DOHH2 (cell line): ENCODE results near the gene ITGA3.

Experiments
- H3F3A ChIP-seq: fragments of 200-600 bp; sonication (generic), shearing (Covaris generic); 2 replicates; pipeline ENCODE4 v1.6.0; 2016; ENCODE audit warnings: antibody characterized with exemption, mild to moderate bottlenecking; ENCODE audit not compliant: control insufficient read depth, insufficient read depth
- H3K27ac ChIP-seq: fragments of 200-600 bp; sonication (generic); 2 replicates; pipeline ENCODE4 v1.5.1; 2014; ENCODE audit warnings: low read depth, mild to moderate bottlenecking, low read length, moderate library complexity
- H3K27me3 ChIP-seq: fragments of 200-600 bp; sonication (generic); 2 replicates; pipeline ENCODE4 v1.6.1; 2014; ENCODE audit warnings: mild to moderate bottlenecking, low read length, mixed read lengths; ENCODE audit not compliant: control insufficient read depth
- H3K36me3 ChIP-seq: fragments of 200-600 bp; sonication (generic); 2 replicates; pipeline ENCODE4 v1.6.1; 2014; ENCODE audit warnings: mild to moderate bottlenecking, low read length, moderate library complexity, mixed read lengths; ENCODE audit not compliant: control insufficient read depth
- H3K4me1 ChIP-seq: fragments of 200-600 bp; sonication (generic); 2 replicates; pipeline ENCODE4 v1.6.1; 2014; ENCODE audit warnings: mild to moderate bottlenecking, low read length, mixed read lengths; ENCODE audit not compliant: control insufficient read depth
- H3K4me2 ChIP-seq: fragments of 200-600 bp; sonication (generic); 2 replicates; pipeline ENCODE4 v1.6.0; 2014; ENCODE audit warnings: mild to moderate bottlenecking, low read length, moderate library complexity
- H3K4me3 ChIP-seq: fragments of 200-600 bp; sonication (generic); 2 replicates; pipeline ENCODE4 v1.5.1; 2014; ENCODE audit warnings: mild to moderate bottlenecking, low read length, mixed read lengths
- H3K79me2 ChIP-seq: fragments of 200-600 bp; sonication (generic); 2 replicates; pipeline ENCODE4 v1.6.1; 2014; ENCODE audit warnings: mild to moderate bottlenecking, low read length, mixed read lengths; ENCODE audit not compliant: control insufficient read depth
- H3K9me2 ChIP-seq: fragments of 200-600 bp; sonication (generic); replicated peaks from 2 replicates; pipeline ENCODE4 v1.6.1; 2014; ENCODE audit warnings: mild to moderate bottlenecking, low read length, mixed read lengths; ENCODE audit not compliant: control insufficient read depth
- H3K9me3 ChIP-seq: fragments of 200-600 bp; sonication (generic); 2 replicates; pipeline ENCODE4 v1.6.1; 2014; ENCODE audit warnings: antibody characterized with exemption, low read length, mixed read lengths; ENCODE audit not compliant: control insufficient read depth, insufficient read depth
- H4K20me1 ChIP-seq: fragments of 200-600 bp; sonication (generic); 2 replicates; pipeline ENCODE4 v1.6.0; 2014; ENCODE audit warnings: low read depth, mild to moderate bottlenecking, antibody characterized with exemption, low read length, moderate library complexity; ENCODE audit not compliant: control insufficient read depth, insufficient read depth
- EZH2phosphoT487 ChIP-seq: fragments of 200-600 bp; sonication (generic); IDR thresholded peaks from 2 replicates; pipeline ENCODE4 v1.6.1; 2017; ENCODE audit warnings: borderline replicate concordance, mild to moderate bottlenecking, antibody characterized with exemption, low read length, moderate library complexity, mixed read lengths
- TF ChIP-seq, protein P1 (sequence below): fragments of 200-600 bp; sonication (generic); IDR thresholded peaks from one replicate; pipeline ENCODE4 v1.5.1; 2014; ENCODE audit warnings: antibody characterized with exemption, mild to moderate bottlenecking, low read depth, low read length; ENCODE audit not compliant: poor library complexity, severe bottlenecking

Gene ITGA3

GRCh38 chr17:50122945-50123344, 67.0 kb downstream of the ITGA3 start:
- Histone ChIP-seq H3F3A (no peaks in the 10 kb centered on the region), H3K36me3 (no peaks in the 10 kb centered on the region), H4K20me1 (no peaks in the 10 kb centered on the region), H3K27me3 (peaks cover 51% of the 10 kb centered on the region), H3K79me2 (no peaks in the 10 kb centered on the region), H3K27ac (no peak overlapping the region), H3K4me3 (no peak overlapping the region), H3K9me3 (no peaks in the 10 kb centered on the region), H3K4me1 (no peaks in the 10 kb centered on the region; the same call in 1 of the 2 replicates), H3K4me2 (no peak overlapping the region), H3K9me2 (no peaks in the 10 kb centered on the region)
- TF ChIP-seq, protein P1, sequence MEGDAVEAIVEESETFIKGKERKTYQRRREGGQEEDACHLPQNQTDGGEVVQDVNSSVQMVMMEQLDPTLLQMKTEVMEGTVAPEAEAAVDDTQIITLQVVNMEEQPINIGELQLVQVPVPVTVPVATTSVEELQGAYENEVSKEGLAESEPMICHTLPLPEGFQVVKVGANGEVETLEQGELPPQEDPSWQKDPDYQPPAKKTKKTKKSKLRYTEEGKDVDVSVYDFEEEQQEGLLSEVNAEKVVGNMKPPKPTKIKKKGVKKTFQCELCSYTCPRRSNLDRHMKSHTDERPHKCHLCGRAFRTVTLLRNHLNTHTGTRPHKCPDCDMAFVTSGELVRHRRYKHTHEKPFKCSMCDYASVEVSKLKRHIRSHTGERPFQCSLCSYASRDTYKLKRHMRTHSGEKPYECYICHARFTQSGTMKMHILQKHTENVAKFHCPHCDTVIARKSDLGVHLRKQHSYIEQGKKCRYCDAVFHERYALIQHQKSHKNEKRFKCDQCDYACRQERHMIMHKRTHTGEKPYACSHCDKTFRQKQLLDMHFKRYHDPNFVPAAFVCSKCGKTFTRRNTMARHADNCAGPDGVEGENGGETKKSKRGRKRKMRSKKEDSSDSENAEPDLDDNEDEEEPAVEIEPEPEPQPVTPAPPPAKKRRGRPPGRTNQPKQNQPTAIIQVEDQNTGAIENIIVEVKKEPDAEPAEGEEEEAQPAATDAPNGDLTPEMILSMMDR, result no peak
- TF ChIP-seq EZH2phosphoT487, result no peak

DNA sequence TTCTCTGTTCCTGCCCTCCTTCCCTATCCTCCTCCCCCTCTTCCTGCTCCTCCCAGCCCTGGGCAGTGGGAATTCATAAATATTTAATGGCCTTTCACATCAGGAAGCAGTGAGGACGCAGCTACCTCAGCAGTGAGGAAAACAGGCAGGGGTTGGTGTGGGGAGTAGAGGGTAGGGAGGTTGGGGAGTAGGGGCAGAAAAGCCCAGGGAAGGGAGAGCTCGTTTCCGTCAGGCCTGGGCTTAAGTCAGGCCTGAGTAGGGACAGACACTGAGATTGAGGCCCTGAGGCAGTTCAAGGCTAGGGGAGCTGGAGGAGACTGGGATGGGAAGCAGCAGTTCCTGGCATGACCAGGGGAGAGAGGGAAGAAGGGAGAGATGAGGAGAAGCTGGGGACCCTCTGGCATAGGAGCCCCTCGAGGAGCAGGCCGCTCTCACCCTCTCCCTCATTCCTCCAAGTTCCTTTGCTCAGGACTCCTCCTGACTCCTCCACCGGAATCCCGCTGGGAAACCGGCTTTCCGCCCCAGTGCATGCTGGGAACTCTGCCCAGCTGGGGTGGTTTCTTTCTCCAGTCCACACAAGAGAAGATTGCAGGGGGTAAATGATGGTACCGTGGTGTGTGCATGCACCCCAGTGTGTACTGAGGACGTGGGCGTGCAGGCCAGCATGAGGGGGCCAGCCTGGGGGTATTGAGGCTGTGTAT, 67.9 kb downstream of the ITGA3 start:
- Histone ChIP-seq H3K79me2 (no peaks in the 10 kb centered on the region), H3K4me1 (no peaks in the 10 kb centered on the region; the same call in 1 of the 2 replicates), H3K36me3 (no peaks in the 10 kb centered on the region), H4K20me1 (no peaks in the 10 kb centered on the region), H3K27me3 (peaks cover 49% of the 10 kb centered on the region), H3F3A (no peaks in the 10 kb centered on the region), H3K4me3 (no peak overlapping the region), H3K4me2 (no peak overlapping the region), H3K27ac (no peak overlapping the region), H3K9me3 (no peaks in the 10 kb centered on the region), H3K9me2 (no peaks in the 10 kb centered on the region)
- TF ChIP-seq, protein P1, result no peak
- no peak for TF ChIP-seq EZH2phosphoT487

- Histone ChIP-seq H3K27ac (no peak overlapping the region), H3K4me2 (no peak overlapping the region), H3K36me3 (no peaks in the 10 kb centered on the region), H3K4me1 (peaks cover 6% of the 10 kb centered on the region; the same call in 1 of the 2 replicates), H3K9me3 (no peaks in the 10 kb centered on the region), H3F3A (no peaks in the 10 kb centered on the region), H3K4me3 (no peak overlapping the region), H4K20me1 (no peaks in the 10 kb centered on the region), H3K9me2 (no peaks in the 10 kb centered on the region), H3K79me2 (no peaks in the 10 kb centered on the region), H3K27me3 (peaks cover 50% of the 10 kb centered on the region)
- no peak for TF ChIP-seq EZH2phosphoT487
- TF ChIP-seq, protein P1, result no peak
These were observed 69.6 kb downstream of the ITGA3 start for GRCh38 chr17:50125420-50125997.
